GM23338 (cell line): ENCODE data around the gene TREML4. TPM values are rescaled to one million over a fixed set of nuclear protein-coding genes. Genes with fewer than 3 reads are reported as not detected.

Experiments used
- ATAC-seq: fragments of 200-7000 bp; cut with Tn5 transposase; 3 replicates; pipeline ENCODE4 v1.9.1; 2020
- DNase-seq: peaks from one replicate; pipeline ENCODE4 v3.0.0-alpha.2; 2015; ENCODE audit warnings: low spot score
- H2AFZ ChIP-seq: fragments of 200-600 bp; sonication (generic); 2 replicates; pipeline ENCODE4 v1.8.0; 2016; ENCODE audit warnings: antibody characterized with exemption, mild to moderate bottlenecking, moderate library complexity
- H3F3A ChIP-seq: fragments of 200-600 bp; sonication (generic); replicated peaks from 2 replicates; pipeline ENCODE4 v1.8.0; 2017; ENCODE audit warnings: antibody characterized with exemption, mixed run types, low read depth
- H3K27ac ChIP-seq: fragments of 200-600 bp; sonication (generic); 2 replicates; pipeline ENCODE4 v1.6.1; 2016; ENCODE audit warnings: low read depth
- H3K27me3 ChIP-seq: fragments of 200-600 bp; sonication (generic); 2 replicates; pipeline ENCODE4 v1.8.0; 2016; ENCODE audit warnings: mild to moderate bottlenecking, mixed run types, moderate library complexity; ENCODE audit not compliant: insufficient read depth
- H3K36me3 ChIP-seq: fragments of 200-600 bp; sonication (generic); 2 replicates; pipeline ENCODE4 v1.8.0; 2016; ENCODE audit warnings: mild to moderate bottlenecking; ENCODE audit not compliant: insufficient read depth
- H3K4me1 ChIP-seq: fragments of 200-600 bp; sonication (generic); 2 replicates; pipeline ENCODE4 v1.8.0; 2016; ENCODE audit warnings: mild to moderate bottlenecking, moderate library complexity; ENCODE audit not compliant: insufficient read depth
- H3K4me2 ChIP-seq: fragments of 200-600 bp; sonication (generic); 2 replicates; pipeline ENCODE4 v1.7.1; 2017; ENCODE audit warnings: mixed run types
- H3K4me3 ChIP-seq: fragments of 200-600 bp; sonication (generic); 2 replicates; pipeline ENCODE4 v1.6.1; 2016; ENCODE audit warnings: mixed run types
- H3K79me2 ChIP-seq: fragments of 200-600 bp; sonication (generic); replicated peaks from 2 replicates; pipeline ENCODE4 v1.8.0; 2017; ENCODE audit warnings: mild to moderate bottlenecking; ENCODE audit not compliant: insufficient read depth
- H3K9me2 ChIP-seq: fragments of 200-600 bp; sonication (generic); 2 replicates; pipeline ENCODE4 v1.8.0; 2017; ENCODE audit not compliant: insufficient read depth
- H4K20me1 ChIP-seq: fragments of 200-600 bp; sonication (generic); replicated peaks from 2 replicates; pipeline ENCODE4 v1.8.0; 2017; ENCODE audit warnings: mild to moderate bottlenecking; ENCODE audit not compliant: insufficient read depth
- H3K27ac Mint-ChIP-seq: 2 replicates; pipeline ENCODE4 v1.8.0; 2020; ENCODE audit warnings: inconsistent platforms, mild to moderate bottlenecking, moderate library complexity, mixed read lengths
- H3K27me3 Mint-ChIP-seq: 3 replicates; pipeline ENCODE4 v1.8.0; 2022; ENCODE audit warnings: low read depth, mild to moderate bottlenecking, moderate library complexity, mixed read lengths, inconsistent platforms; ENCODE audit not compliant: insufficient read depth, poor library complexity
- H3K36me3 Mint-ChIP-seq: 3 replicates; pipeline ENCODE4 v1.8.0; 2021; ENCODE audit warnings: low read depth, mild to moderate bottlenecking, inconsistent platforms, moderate library complexity, mixed read lengths
- H3K4me1 Mint-ChIP-seq: 3 replicates; pipeline ENCODE4 v1.8.0; 2020; ENCODE audit warnings: mild to moderate bottlenecking, inconsistent platforms, mixed read lengths
- H3K4me3 Mint-ChIP-seq: 3 replicates; pipeline ENCODE4 v1.8.0; 2021; ENCODE audit warnings: moderate library complexity, mild to moderate bottlenecking, inconsistent platforms, mixed read lengths
- H3K9me3 Mint-ChIP-seq: 3 replicates; pipeline ENCODE4 v1.8.0; 2020; ENCODE audit warnings: moderate library complexity, mild to moderate bottlenecking, inconsistent platforms, mixed read lengths
- EZH2phosphoT487 ChIP-seq: fragments of 200-600 bp; sonication (generic); IDR thresholded peaks from one replicate; pipeline ENCODE4 v1.8.1; 2018; ENCODE audit warnings: antibody characterized with exemption; ENCODE audit not compliant: unreplicated experiment
- STAT1 ChIP-seq: IDR thresholded peaks from one replicate; pipeline ENCODE4 v1.6.1; 2016; ENCODE audit warnings: antibody characterized with exemption; ENCODE audit not compliant: unreplicated experiment
- ZNF462 ChIP-seq: fragments of 250-450 bp; sonication (Bioruptor Pico); IDR thresholded peaks from 2 replicates; pipeline ENCODE4 v1.5.0; 2020; ENCODE audit warnings: mild to moderate bottlenecking, moderate library complexity
- polyA plus RNA-seq: library from polyadenylated mRNA; unstranded; fragments of >200 nt; fragmentation: Nextera tagmentation; extraction: Ambion mirVana; gene quantifications from 2 replicates; pipeline ENCODE4 v1.2.1, GENCODE V29; 2016
- small RNA-seq: library from RNA; depleted of rRNA; stranded (forward); fragments of <200 nt; gene quantifications from one replicate; pipeline ENCODE3, GENCODE V24; 2014; ENCODE audit warnings: low replicate concordance
- total RNA-seq: library from RNA; depleted of rRNA; stranded (reverse); fragments of >200 nt; shearing (Covaris generic); gene quantifications from 2 replicates; pipeline ENCODE4 v1.2.3, GENCODE V29; 2014; rRNA removed

TREML4 gene
- total and polyA plus RNA-seq, 2 experiments from 2014 or later: not detected

- Histone ChIP-seq H4K20me1 (no peaks in the 10 kb centered on the region), H3K9me2 (peaks cover 16% of the 10 kb centered on the region), H3K4me2 (no peak within 1 kb of the TSS), H3F3A (no peaks in the 10 kb centered on the region), H3K79me2 (no peaks in the 10 kb centered on the region), H3K27ac (no peak within 1 kb of the TSS), H2AFZ (0 out of 2 replicates have a peak within 1 kb of the TSS, but pooled peaks have one; percentile 33), H3K4me3 (no peak within 1 kb of the TSS), H3K36me3 (no peaks in the 10 kb centered on the region), H3K4me1 (peaks cover 4% of the 10 kb centered on the region; the same call in 1 of the 2 replicates), H3K27me3 (peaks cover 26% of the 10 kb centered on the region)
- peak; percentile 6 for DNase-seq
- no peak for ATAC-seq
- peaks cover 10% of the 10 kb centered on the region for H3K27me3 Mint-ChIP-seq
- no peak for TF ChIP-seq EZH2phosphoT487
- no peaks in the 10 kb centered on the region for H3K9me3 Mint-ChIP-seq
- no peak within 1 kb of the TSS for H3K27ac Mint-ChIP-seq
- no peak within 1 kb of the TSS for H3K4me3 Mint-ChIP-seq
- no peaks in the 10 kb centered on the region for H3K36me3 Mint-ChIP-seq
- peaks cover 10% of the 10 kb centered on the region for H3K4me1 Mint-ChIP-seq
These were observed 58.6 kb downstream of the TREML4 start, which contains the start of gene TREM1 for GRCh38 chr6:41286544-41287346. TSS of gene TREM1 (minus strand) at chr6:41286682. CDS start at chr6:41286655, 27 bp downstream.

- no peaks in the 10 kb centered on the region for H3K36me3 Mint-ChIP-seq
- peaks cover 10% of the 10 kb centered on the region for H3K4me1 Mint-ChIP-seq
- no peaks in the 10 kb centered on the region for H3K9me3 Mint-ChIP-seq
- Histone ChIP-seq H3K4me2 (no peak overlapping the region), H3K36me3 (no peaks in the 10 kb centered on the region), H3K27ac (no peak overlapping the region), H3K27me3 (peaks cover 41% of the 10 kb centered on the region), H2AFZ (no peak overlapping the region), H4K20me1 (no peaks in the 10 kb centered on the region), H3K9me2 (peaks cover 6% of the 10 kb centered on the region; the same call in 1 of the 2 replicates), H3K4me1 (peaks cover 4% of the 10 kb centered on the region; the same call in 1 of the 2 replicates), H3K79me2 (no peaks in the 10 kb centered on the region), H3K4me3 (no peak overlapping the region), H3F3A (no peaks in the 10 kb centered on the region)
- DNase-seq (no peak), ATAC-seq (no peak)
- no peak overlapping the region for H3K4me3 Mint-ChIP-seq
- no peak overlapping the region for H3K27ac Mint-ChIP-seq
- no peak for TF ChIP-seq STAT1
- no peak for TF ChIP-seq ZNF462 (CRISPR knock-in tag)
- H3K27me3 Mint-ChIP-seq: peaks cover 6% of the 10 kb centered on the region
These were observed 60.0 kb downstream of the TREML4 start for GRCh38 chr6:41288030-41288753.

Small RNAs within 50 kb of the gene (small RNA-seq; reads per million reads assigned to genes)
- gene AL391903.2 (not detected), gene AL391903.3 (not detected), gene RNA5SP207 (0.20 reads per million)

Other genes starting within 250 kb of the TREML4 start
- gene UNC5CL, start 189.1 kb upstream of the TREML4 start, total RNA-seq: 1.2 and 2.4 TPM in 2 replicates
- gene UNC5CL, start 189.1 kb upstream of the TREML4 start, polyA plus RNA-seq: 0.57 and 0.87 TPM in 2 replicates
- gene TSPO2, start 185.9 kb upstream of the TREML4 start, total RNA-seq: not detected in 2 replicates
- gene TSPO2, start 185.9 kb upstream of the TREML4 start, polyA plus RNA-seq: 0.31 TPM in 1 of 2 replicates, not detected in the other
- gene APOBEC2, start 175.1 kb upstream of the TREML4 start, total RNA-seq: not detected in 2 replicates
- 0.77 and 2.4 TPM in 2 replicates for gene APOBEC2, start 175.1 kb upstream of the TREML4 start, polyA plus RNA-seq
- gene OARD1, start 156.0 kb upstream of the TREML4 start, total RNA-seq: 25.9 and 33.1 TPM in 2 replicates
- 49.9 and 60.8 TPM in 2 replicates for gene OARD1, start 156.0 kb upstream of the TREML4 start, polyA plus RNA-seq
- gene NFYA, start 155.4 kb upstream of the TREML4 start, total RNA-seq: 35.7 and 39.1 TPM in 2 replicates
- gene NFYA, start 155.4 kb upstream of the TREML4 start, polyA plus RNA-seq: 10.2 and 10.8 TPM in 2 replicates
- not detected in 2 replicates for gene TREML1, start 74.0 kb upstream of the TREML4 start, total RNA-seq
- not detected in 2 replicates for gene TREML1, start 74.0 kb upstream of the TREML4 start, polyA plus RNA-seq
- gene TREM2, start 65.2 kb upstream of the TREML4 start, total RNA-seq: not detected in 2 replicates
- gene TREM2, start 65.2 kb upstream of the TREML4 start, polyA plus RNA-seq: not detected in 2 replicates
- gene TREML2, start 27.2 kb upstream of the TREML4 start, total RNA-seq: 0.07 TPM in 1 of 2 replicates, not detected in the other
- gene TREML2, start 27.2 kb upstream of the TREML4 start, polyA plus RNA-seq: 0.19 TPM in 1 of 2 replicates, not detected in the other
- not detected in 2 replicates for gene TREM1, start 58.3 kb downstream of the TREML4 start, total RNA-seq
- gene TREM1, start 58.3 kb downstream of the TREML4 start, polyA plus RNA-seq: not detected in 2 replicates
- not detected in 2 replicates for gene NCR2, start 107.3 kb downstream of the TREML4 start, total RNA-seq
- gene NCR2, start 107.3 kb downstream of the TREML4 start, polyA plus RNA-seq: not detected in 2 replicates